ACHN (cell line): ENCODE results near the gene AVPR2.

Experiments used
- DNase-seq: peaks from one replicate; pipeline ENCODE4 v3.0.0-alpha.2; 2015
- in situ Hi-C: cut with HindIII; loops from 2 replicates; pipeline ENCODE4 v1.10.0; 2017; ENCODE audit warnings: low sequenced_read_pairs, low pct_ligation_motif_present, low pct_unique_long_range_greater_than_20kb

Gene AVPR2

GRCh38 chrX:153882086-153882498 is 22.4 kb upstream of the AVPR2 start:
- in situ Hi-C loops: no loop called here
- DNase-seq: no peak

- no peak for DNase-seq
- in situ Hi-C loops: no loop called here
These were observed 21.9 kb upstream of the AVPR2 start for GRCh38 chrX:153882557-153882956.

DNA sequence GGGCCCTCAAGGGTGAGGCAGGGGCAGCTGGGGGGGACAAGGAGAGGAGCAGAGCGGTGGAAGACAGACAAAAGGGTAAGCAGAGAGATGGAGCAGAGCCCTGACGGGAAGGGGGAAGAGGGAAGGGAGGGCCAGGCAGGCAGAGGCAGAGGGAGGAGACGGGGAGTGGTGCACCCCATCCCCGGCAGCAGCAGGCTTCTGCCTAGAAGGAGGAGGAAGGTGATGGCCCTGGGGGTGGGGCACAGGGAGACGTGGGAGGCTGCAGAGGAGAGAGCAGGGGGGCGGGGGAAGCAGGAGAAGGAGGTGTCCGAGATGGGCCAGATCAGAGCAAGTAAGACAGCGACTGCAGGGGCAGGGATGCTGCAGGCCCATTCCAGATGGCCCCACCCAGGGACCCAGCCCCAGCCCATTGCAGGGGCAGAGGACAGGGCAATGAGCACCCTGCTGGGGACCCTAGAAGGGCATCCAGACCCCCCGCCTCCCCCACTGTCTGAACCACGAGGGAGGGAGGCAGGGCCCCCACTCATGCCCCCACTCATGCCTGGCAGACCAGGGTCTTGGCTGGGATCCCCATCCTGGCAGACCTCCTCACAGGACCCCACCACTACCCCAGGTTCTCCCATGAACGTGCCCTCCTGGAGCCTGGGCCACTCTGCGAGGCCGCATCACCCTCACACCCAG is 21.2 kb upstream of the AVPR2 start:
- DNase-seq: no peak
- in situ Hi-C loops: no loop called here

- in situ Hi-C loops: no loop called here
- DNase-seq: no peak
These were observed 20.3 kb upstream of the AVPR2 start for GRCh38 chrX:153884136-153884535.

DNA sequence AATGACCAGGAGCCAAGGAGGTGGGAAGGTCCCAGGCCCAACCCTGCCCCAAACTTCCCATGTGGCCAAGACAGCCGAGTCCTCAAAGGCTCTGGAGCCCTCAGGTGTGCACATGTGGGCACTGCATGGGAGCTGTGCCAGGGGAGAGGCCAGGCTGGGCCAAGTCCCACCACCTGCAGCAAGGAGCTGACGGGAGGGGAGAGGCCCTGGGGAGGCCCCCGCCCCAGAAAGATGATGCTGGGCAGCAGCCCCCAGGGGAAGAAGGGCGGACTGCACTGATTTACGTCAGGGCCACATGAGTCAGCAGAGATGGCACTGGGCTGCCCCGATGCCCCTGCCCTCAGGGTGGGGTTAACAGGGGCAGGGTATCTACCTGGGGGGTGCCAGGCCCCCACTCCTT is 19.9 kb upstream of the AVPR2 start:
- in situ Hi-C loops: no loop called here
- peak; percentile 12 for DNase-seq

DNA sequence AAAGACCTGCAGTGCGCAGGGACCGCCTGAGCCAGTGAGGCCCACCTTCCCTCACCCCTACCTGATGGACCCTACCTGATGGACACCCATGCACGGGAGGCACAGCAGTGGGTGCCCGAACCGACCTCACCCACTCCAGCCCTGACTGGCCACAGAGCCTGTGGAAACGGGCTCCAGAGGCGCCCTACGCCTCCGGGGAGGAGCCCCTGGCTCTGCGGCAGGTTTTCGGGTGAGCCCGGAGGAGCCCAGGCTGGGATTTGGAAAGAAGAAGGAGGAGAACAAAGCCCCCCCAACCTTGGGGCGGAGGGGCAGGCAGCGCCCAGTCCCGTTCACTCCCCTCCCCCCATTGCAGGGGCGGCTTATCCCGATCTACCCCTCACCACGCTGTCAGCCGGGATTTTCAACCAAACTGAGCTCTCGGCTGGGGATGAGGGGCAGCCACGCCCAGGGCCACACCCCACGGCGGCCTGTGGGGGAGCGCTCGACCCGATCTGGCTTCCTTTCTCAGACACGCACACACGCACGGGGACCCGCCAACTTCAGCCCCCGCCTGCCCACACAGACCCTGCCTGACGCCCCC is 19.2 kb upstream of the AVPR2 start:
- in situ Hi-C loops: no loop called here
- DNase-seq: no peak

DNA sequence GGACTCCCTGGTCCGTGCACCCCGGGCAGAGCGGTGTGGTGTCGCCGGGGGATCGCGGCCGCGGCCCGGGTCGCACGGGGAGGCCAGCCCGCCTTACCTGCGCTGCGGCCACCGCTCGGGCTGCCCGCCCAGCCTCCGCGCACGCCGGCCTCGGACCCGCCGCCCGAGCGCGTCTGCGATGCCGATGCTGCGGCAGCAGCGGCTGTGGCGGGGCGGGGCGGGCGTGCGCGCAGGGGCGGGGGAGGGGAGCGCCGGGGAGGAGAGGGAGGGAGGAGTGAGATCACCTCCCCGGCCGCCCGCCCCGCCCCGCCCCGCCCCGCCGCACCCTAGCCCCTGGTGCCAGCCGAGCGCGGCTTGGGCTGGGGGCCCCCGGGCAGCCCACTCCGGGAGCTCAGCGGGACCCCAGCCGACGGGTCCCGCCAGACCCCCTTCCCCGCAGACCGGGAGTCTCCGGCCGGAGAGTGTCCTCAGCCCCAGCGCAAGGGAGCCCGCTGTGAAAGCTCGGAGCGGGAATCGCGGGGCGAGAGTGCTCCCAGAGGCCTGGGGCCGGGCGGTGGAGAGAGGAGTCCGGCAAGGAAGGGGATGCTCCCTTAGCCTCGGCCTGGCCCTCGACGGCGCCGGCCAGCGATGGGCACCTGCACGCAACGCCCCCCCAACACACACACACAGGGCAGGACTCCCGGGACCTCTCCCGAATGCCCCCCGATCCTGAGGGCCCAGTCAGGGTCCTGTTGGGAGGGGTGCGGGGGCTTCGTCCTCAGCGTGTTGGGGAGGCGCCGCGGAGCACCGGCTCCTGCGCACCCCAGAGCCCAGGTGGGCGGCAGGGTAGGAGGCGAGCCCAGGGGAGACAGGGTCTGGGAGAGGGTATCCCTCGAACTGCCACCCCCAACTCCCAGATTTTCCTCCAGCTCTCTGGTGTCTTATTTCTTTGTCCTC is 18.2 kb upstream of the AVPR2 start, which contains the start of gene L1CAM:
Gene L1CAM (minus strand): TSS at position 206 of the 936 bp plus-strand sequence. CDS start 10,337 bp downstream, outside the sequence.
- peak; percentile 28 for DNase-seq
- in situ Hi-C loops: no loop called here

DNA sequence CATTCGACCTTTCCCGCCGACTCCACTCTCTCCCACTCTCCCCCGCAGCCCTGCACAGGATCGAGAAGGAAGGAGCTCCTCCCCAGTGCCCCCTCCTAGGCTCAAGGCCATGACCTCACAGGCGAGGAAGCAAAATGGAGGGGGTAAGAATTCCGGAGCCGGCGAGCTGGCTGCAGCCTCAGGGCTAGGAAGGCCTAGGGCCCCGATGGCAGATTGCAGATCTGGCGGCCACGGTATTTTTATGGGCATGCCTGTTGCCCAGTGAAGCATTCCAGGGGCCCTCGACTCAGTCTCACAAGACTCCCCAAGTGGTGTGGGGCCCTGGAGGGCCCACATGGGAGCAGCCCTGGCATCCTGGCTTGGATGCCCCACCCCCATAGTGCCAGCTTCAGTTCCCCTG is 17.6 kb upstream of the AVPR2 start:
- in situ Hi-C loops: no loop called here
- peak; percentile 87 for DNase-seq

DNA sequence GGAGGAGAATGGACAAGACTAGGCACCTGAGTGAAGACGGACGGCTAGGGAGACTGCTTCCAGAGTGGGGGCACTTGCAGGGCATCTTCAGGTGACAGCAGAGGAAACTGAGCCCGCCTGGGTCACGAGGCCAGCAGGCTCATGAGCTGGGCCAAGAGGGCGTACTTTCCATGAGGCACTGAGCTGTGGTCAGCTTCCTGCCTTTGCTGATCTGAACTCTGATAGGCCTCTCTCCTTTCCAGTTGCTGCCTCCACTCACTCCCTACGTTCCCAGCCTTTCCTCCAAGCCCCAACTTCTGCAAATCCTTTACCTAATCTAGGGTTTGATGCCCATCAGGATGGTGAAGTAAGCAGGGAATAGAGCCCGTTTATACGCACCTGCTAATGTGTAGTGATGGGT is 17.1 kb upstream of the AVPR2 start:
- in situ Hi-C loops: no loop called here
- DNase-seq: peak; percentile 62

- in situ Hi-C loops: no loop called here
- no peak for DNase-seq
These were observed 16.1 kb upstream of the AVPR2 start for GRCh38 chrX:153888344-153888743.

DNA sequence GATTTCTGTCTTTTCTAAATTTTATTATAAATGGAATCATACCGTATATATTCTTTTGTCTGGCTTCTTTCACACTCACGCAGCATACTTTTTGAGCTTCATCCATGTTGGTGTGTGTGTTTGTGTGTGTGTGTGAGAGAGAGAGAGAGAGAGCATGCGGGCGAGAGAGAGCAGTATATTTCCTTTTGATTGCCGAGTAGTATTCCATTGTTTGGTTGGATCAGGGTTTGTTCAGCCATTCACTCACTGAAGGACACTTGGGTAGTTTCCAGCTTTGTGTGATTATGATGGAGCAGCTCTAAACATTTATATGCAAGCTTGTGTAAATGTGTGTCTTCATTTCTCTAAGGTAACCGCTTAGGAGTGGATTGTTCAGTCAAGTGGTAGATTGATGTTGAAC is 15.3 kb upstream of the AVPR2 start:
- in situ Hi-C loops: no loop called here

GRCh38 chrX:153897899-153898298 is 6.6 kb upstream of the AVPR2 start:
- in situ Hi-C loops: no loop called here
- DNase-seq: no peak

More for the DNA sequence above, 15.3 kb upstream of the AVPR2 start:
- no peak for DNase-seq

GRCh38 chrX:153900831-153901752 is 3.4 kb upstream of the AVPR2 start:
- in situ Hi-C loops: no loop called here

DNA sequence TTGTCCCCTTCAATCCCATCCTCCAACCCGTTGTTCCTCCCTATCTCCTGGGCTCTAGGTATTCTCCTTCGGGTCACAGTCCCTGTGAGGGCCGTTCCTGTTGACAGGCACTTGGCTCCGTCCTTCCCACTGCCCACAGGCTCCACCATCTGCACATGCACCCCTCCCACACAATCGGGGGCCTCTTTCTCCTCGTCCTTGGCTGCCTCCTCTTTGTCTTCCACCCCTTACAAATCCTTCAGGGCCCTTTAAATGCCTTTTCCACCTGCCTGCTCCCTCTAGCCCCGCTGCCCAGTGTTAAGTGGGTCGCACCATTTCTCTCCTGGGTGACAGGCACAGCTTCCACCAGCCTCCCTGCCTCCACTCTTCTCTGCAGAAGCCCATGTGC is 2.7 kb upstream of the AVPR2 start:
- no peak for DNase-seq
- in situ Hi-C loops: no loop called here

More at GRCh38 chrX:153900831-153901752, 3.4 kb upstream of the AVPR2 start:
- DNase-seq: peak; percentile 69

DNA sequence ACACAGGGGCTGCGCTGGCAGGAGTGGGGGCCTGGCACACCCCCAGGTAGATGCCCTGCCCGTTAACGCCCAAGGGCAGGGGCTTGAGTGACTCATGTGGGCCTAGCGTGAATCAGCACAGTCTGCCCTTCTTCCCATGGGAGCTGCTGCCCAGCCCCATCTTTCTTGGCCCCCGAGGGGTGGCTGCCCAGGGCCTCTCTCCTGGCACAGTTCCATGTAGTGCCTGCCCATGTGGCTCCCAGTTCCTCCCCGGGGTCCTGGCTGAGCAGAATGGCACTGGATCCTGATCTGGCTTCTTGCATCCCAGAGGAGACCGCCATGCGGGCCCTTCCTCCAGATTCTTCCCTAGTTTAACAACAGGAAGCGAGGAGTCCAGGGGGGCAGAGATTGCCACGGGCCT is 2.1 kb upstream of the AVPR2 start:
- in situ Hi-C loops: no loop called here
- no peak for DNase-seq

- DNase-seq: no peak
- in situ Hi-C loops: no loop called here
These were observed 1.1 kb upstream of the AVPR2 start for GRCh38 chrX:153903238-153903980.

GRCh38 chrX:153905481-153906095 is 1.1 kb downstream of the AVPR2 start:
- in situ Hi-C loops: no loop called here
- DNase-seq: no peak
